GM23338 (cell line): Measurements from ENCODE around the gene FXYD7. TPM values are rescaled to one million over a fixed set of nuclear protein-coding genes. Genes with fewer than 3 reads are reported as not detected.

Experiments
- ATAC-seq: fragments of 200-7000 bp; cut with Tn5 transposase; 3 replicates; pipeline ENCODE4 v1.9.1; 2020
- DNase-seq: peaks from one replicate; pipeline ENCODE4 v3.0.0-alpha.2; 2015; ENCODE audit warnings: low spot score
- H2AFZ ChIP-seq: fragments of 200-600 bp; sonication (generic); 2 replicates; pipeline ENCODE4 v1.8.0; 2016; ENCODE audit warnings: antibody characterized with exemption, mild to moderate bottlenecking, moderate library complexity
- H3F3A ChIP-seq: fragments of 200-600 bp; sonication (generic); replicated peaks from 2 replicates; pipeline ENCODE4 v1.8.0; 2017; ENCODE audit warnings: antibody characterized with exemption, mixed run types, low read depth
- H3K27ac ChIP-seq: fragments of 200-600 bp; sonication (generic); 2 replicates; pipeline ENCODE4 v1.6.1; 2016; ENCODE audit warnings: low read depth
- H3K27me3 ChIP-seq: fragments of 200-600 bp; sonication (generic); 2 replicates; pipeline ENCODE4 v1.8.0; 2016; ENCODE audit warnings: mild to moderate bottlenecking, mixed run types, moderate library complexity; ENCODE audit not compliant: insufficient read depth
- H3K36me3 ChIP-seq: fragments of 200-600 bp; sonication (generic); 2 replicates; pipeline ENCODE4 v1.8.0; 2016; ENCODE audit warnings: mild to moderate bottlenecking; ENCODE audit not compliant: insufficient read depth
- H3K4me1 ChIP-seq: fragments of 200-600 bp; sonication (generic); 2 replicates; pipeline ENCODE4 v1.8.0; 2016; ENCODE audit warnings: mild to moderate bottlenecking, moderate library complexity; ENCODE audit not compliant: insufficient read depth
- H3K4me2 ChIP-seq: fragments of 200-600 bp; sonication (generic); 2 replicates; pipeline ENCODE4 v1.7.1; 2017; ENCODE audit warnings: mixed run types
- H3K4me3 ChIP-seq: fragments of 200-600 bp; sonication (generic); 2 replicates; pipeline ENCODE4 v1.6.1; 2016; ENCODE audit warnings: mixed run types
- H3K79me2 ChIP-seq: fragments of 200-600 bp; sonication (generic); replicated peaks from 2 replicates; pipeline ENCODE4 v1.8.0; 2017; ENCODE audit warnings: mild to moderate bottlenecking; ENCODE audit not compliant: insufficient read depth
- H3K9me2 ChIP-seq: fragments of 200-600 bp; sonication (generic); 2 replicates; pipeline ENCODE4 v1.8.0; 2017; ENCODE audit not compliant: insufficient read depth
- H4K20me1 ChIP-seq: fragments of 200-600 bp; sonication (generic); replicated peaks from 2 replicates; pipeline ENCODE4 v1.8.0; 2017; ENCODE audit warnings: mild to moderate bottlenecking; ENCODE audit not compliant: insufficient read depth
- H3K27ac Mint-ChIP-seq: 2 replicates; pipeline ENCODE4 v1.8.0; 2020; ENCODE audit warnings: inconsistent platforms, mild to moderate bottlenecking, moderate library complexity, mixed read lengths
- H3K27me3 Mint-ChIP-seq: 3 replicates; pipeline ENCODE4 v1.8.0; 2022; ENCODE audit warnings: low read depth, mild to moderate bottlenecking, moderate library complexity, mixed read lengths, inconsistent platforms; ENCODE audit not compliant: insufficient read depth, poor library complexity
- H3K36me3 Mint-ChIP-seq: 3 replicates; pipeline ENCODE4 v1.8.0; 2021; ENCODE audit warnings: low read depth, mild to moderate bottlenecking, inconsistent platforms, moderate library complexity, mixed read lengths
- H3K4me1 Mint-ChIP-seq: 3 replicates; pipeline ENCODE4 v1.8.0; 2020; ENCODE audit warnings: mild to moderate bottlenecking, inconsistent platforms, mixed read lengths
- H3K4me3 Mint-ChIP-seq: 3 replicates; pipeline ENCODE4 v1.8.0; 2021; ENCODE audit warnings: moderate library complexity, mild to moderate bottlenecking, inconsistent platforms, mixed read lengths
- H3K9me3 Mint-ChIP-seq: 3 replicates; pipeline ENCODE4 v1.8.0; 2020; ENCODE audit warnings: moderate library complexity, mild to moderate bottlenecking, inconsistent platforms, mixed read lengths
- CREB1 ChIP-seq: fragments of 250-450 bp; sonication (Bioruptor Pico); IDR thresholded peaks from 2 replicates; pipeline ENCODE4 v1.5.0; 2020; ENCODE audit warnings: low read depth, mild to moderate bottlenecking, moderate library complexity
- CTCF ChIP-seq, 2 experiments: fragments of 200-600 bp in 1 of 2; sonication (generic) in 1 of 2; conservative IDR thresholded peaks; 2 replicates each; pipeline versions ENCODE4 v1.5.1 to v1.6.1; 2016 to 2017; ENCODE audit warnings: antibody characterized with exemption in 2 of 2, low read depth in 2 of 2, mild to moderate bottlenecking in 2 of 2, moderate library complexity in 1 of 2
- ETS1 ChIP-seq: IDR thresholded peaks from 2 replicates; pipeline ENCODE4 v1.6.1; 2016; ENCODE audit warnings: antibody characterized with exemption
- EZH2 ChIP-seq: fragments of 200-600 bp; sonication (generic); IDR thresholded peaks from one replicate; pipeline ENCODE4 v1.8.0; 2017; ENCODE audit warnings: antibody characterized with exemption, mild to moderate bottlenecking, low read depth; ENCODE audit not compliant: unreplicated experiment
- EZH2phosphoT487 ChIP-seq: fragments of 200-600 bp; sonication (generic); IDR thresholded peaks from one replicate; pipeline ENCODE4 v1.8.1; 2018; ENCODE audit warnings: antibody characterized with exemption; ENCODE audit not compliant: unreplicated experiment
- JUNB ChIP-seq: IDR thresholded peaks from one replicate; pipeline ENCODE4 v1.6.1; 2016; ENCODE audit warnings: antibody characterized with exemption; ENCODE audit not compliant: unreplicated experiment
- NANOG ChIP-seq: IDR thresholded peaks from 2 replicates; pipeline ENCODE4 v1.6.1; 2016; ENCODE audit warnings: antibody characterized with exemption, borderline replicate concordance
- POLR2AphosphoS5 ChIP-seq: IDR thresholded peaks from 2 replicates; pipeline ENCODE4 v1.6.1; 2016; ENCODE audit warnings: antibody characterized with exemption, low read depth
- REST ChIP-seq: IDR thresholded peaks from one replicate; pipeline ENCODE4 v1.6.1; 2018; ENCODE audit warnings: antibody characterized with exemption; ENCODE audit not compliant: unreplicated experiment
- STAT1 ChIP-seq: IDR thresholded peaks from one replicate; pipeline ENCODE4 v1.6.1; 2016; ENCODE audit warnings: antibody characterized with exemption; ENCODE audit not compliant: unreplicated experiment
- ZNF114 ChIP-seq: fragments of 250-450 bp; sonication (Bioruptor Pico); IDR thresholded peaks from 2 replicates; pipeline ENCODE4 v1.5.0; 2020; ENCODE audit warnings: mild to moderate bottlenecking, moderate library complexity
- ZNF331 ChIP-seq: fragments of 250-450 bp; sonication (Bioruptor Pico); IDR thresholded peaks from 2 replicates; pipeline ENCODE4 v1.5.0; 2020; ENCODE audit warnings: low read depth, mild to moderate bottlenecking, moderate library complexity
- ZNF462 ChIP-seq: fragments of 250-450 bp; sonication (Bioruptor Pico); IDR thresholded peaks from 2 replicates; pipeline ENCODE4 v1.5.0; 2020; ENCODE audit warnings: mild to moderate bottlenecking, moderate library complexity
- polyA plus RNA-seq: library from polyadenylated mRNA; unstranded; fragments of >200 nt; fragmentation: Nextera tagmentation; extraction: Ambion mirVana; gene quantifications from 2 replicates; pipeline ENCODE4 v1.2.1, GENCODE V29; 2016
- total RNA-seq: library from RNA; depleted of rRNA; stranded (reverse); fragments of >200 nt; shearing (Covaris generic); gene quantifications from 2 replicates; pipeline ENCODE4 v1.2.3, GENCODE V29; 2014

Gene FXYD7
- total and polyA plus RNA-seq, 2 experiments from 2014 or later = 9.6 to 44.0 TPM

- TF ChIP-seq ETS1 (no peak), ZNF331 (CRISPR knock-in tag) (no peak), ZNF462 (CRISPR knock-in tag) (no peak), EZH2phosphoT487 (no peak), ZNF114 (CRISPR knock-in tag) (no peak), JUNB (no peak), NANOG (no peak), EZH2 (no peak), CREB1 (CRISPR knock-in tag) (no peak), REST (no peak), POLR2AphosphoS5 (no peak), STAT1 (no peak), CTCF (conservative IDR thresholded peaks at IDR 0.05; ENCODE audit: low read depth in 2 of 2) (no peak)
- H3K4me1 Mint-ChIP-seq = peaks cover 34% of the 10 kb centered on the region
These were observed 5.9 kb upstream of the FXYD7 start for GRCh38 chr19:35136977-35137702.

More at GRCh38 chr19:35136977-35137702, 5.9 kb upstream of the FXYD7 start:
- ATAC-seq = no peak
- Histone ChIP-seq H3K4me3 (no peak overlapping the region), H3K27ac (no peak overlapping the region), H4K20me1 (no peaks in the 10 kb centered on the region), H3K9me2 (peaks cover 10% of the 10 kb centered on the region), H3F3A (0 out of 2 replicates have a peak, but pooled peaks cover 6% of the 10 kb centered on the region), H2AFZ (no peak overlapping the region), H3K4me1 (peaks cover 25% of the 10 kb centered on the region), H3K36me3 (no peaks in the 10 kb centered on the region), H3K4me2 (no peak overlapping the region), H3K79me2 (no peaks in the 10 kb centered on the region), H3K27me3 (peaks cover 7% of the 10 kb centered on the region; the same call in 1 of the 2 replicates)
- Mint-ChIP-seq H3K36me3 (no peaks in the 10 kb centered on the region; the same call in 2 of the 3 replicates), H3K27me3 (peaks cover 24% of the 10 kb centered on the region), H3K9me3 (no peaks in the 10 kb centered on the region; the same call in 2 of the 3 replicates), H3K27ac (no peak overlapping the region), H3K4me3 (no peak overlapping the region)
- DNase-seq = no peak
